K562 (cell line): ENCODE results near the gene SLC35G1. TPM values are rescaled to one million over a fixed set of nuclear protein-coding genes. Genes with fewer than 3 reads are reported as not detected.

Experiments used
- ATAC-seq: fragments of 200-7000 bp; cut with Tn5 transposase; 3 replicates; pipeline ENCODE4 v1.9.1; 2020; ENCODE audit warnings: moderate library complexity
- BruUV-seq: library from RNA; stranded (reverse); fragments of 400-500 nt; replicated peaks from 2 replicates; lab custom pipeline; 2021; lab: Mats Ljungman, UMichigan
- CTCF ChIA-PET: fragments of 300-600 bp; formaldehyde crosslinking; extraction: SDS; loops from one replicate; lab custom pipeline; 2021; ENCODE audit warnings: low intra/inter-chr PET ratio; lab: Yijun Ruan, JAX
- POLR2A ChIA-PET: fragments of 300-600, 350-650 bp; sonication (Branson Sonifier 250); formaldehyde crosslinking; extraction: SDS; loops from one replicate; lab custom pipeline; 2021; ENCODE audit warnings: antibody characterized with exemption, inconsistent platforms; lab: Yijun Ruan, JAX
- DNase-seq, 4 experiments: peaks; one replicate each; pipeline versions ENCODE4 v3.0.0 to v3.0.0-alpha.2; 2011 to 2018; ENCODE audit warnings: low spot score in 3 of 4, mixed read lengths in 3 of 4; ENCODE audit errors: extremely low read depth in 1 of 4
- FAIRE-seq: peaks from 2 replicates; lab custom pipeline; 2011; peaks lifted over from hg19 to GRCh38; lab: Jason Lieb, UNC
- H2AFZ ChIP-seq: 2 replicates; pipeline ENCODE4 v1.6.0; 2011; ENCODE audit warnings: low read depth, low read length, control low read depth, inconsistent platforms
- H3K27ac ChIP-seq: fragments of 200-600 bp; 3 replicates; pipeline ENCODE4 v1.8.0; 2011; ENCODE audit warnings: low read depth, mild to moderate bottlenecking, control low read depth, inconsistent platforms, low read length, moderate library complexity, mixed read lengths; ENCODE audit errors: extremely low read depth
- H3K27me3 ChIP-seq, 2 experiments: fragments of 300-600 bp in 1 of 2; 2 replicates in 1 of 2; 3 replicates in 1 of 2; pipeline versions ENCODE4 v1.6.0 to v1.8.0; 2011; ENCODE audit warnings: inconsistent platforms in 2 of 2, low read length in 2 of 2, mild to moderate bottlenecking in 1 of 2, mixed read lengths in 1 of 2, moderate library complexity in 1 of 2; ENCODE audit not compliant: control insufficient read depth in 2 of 2, insufficient read depth in 2 of 2
- H3K36me3 ChIP-seq: fragments of 300-600 bp; 3 replicates; pipeline ENCODE4 v1.8.0; 2011; ENCODE audit warnings: mild to moderate bottlenecking, low read length, inconsistent platforms; ENCODE audit not compliant: control insufficient read depth, insufficient read depth
- H3K4me1 ChIP-seq, 2 experiments: fragments of 200-600 bp in 1 of 2; replicated peaks in 1 of 2; 2 replicates in 1 of 2; 3 replicates in 1 of 2; pipeline versions ENCODE4 v1.5.1 to v1.8.0; 2011; ENCODE audit warnings: inconsistent platforms in 2 of 2, low read length in 2 of 2, mild to moderate bottlenecking in 1 of 2, mixed read lengths in 1 of 2, moderate library complexity in 1 of 2; ENCODE audit not compliant: control insufficient read depth in 2 of 2, insufficient read depth in 2 of 2
- H3K4me2 ChIP-seq: 2 replicates; pipeline ENCODE4 v1.6.1; 2011; ENCODE audit warnings: low read length, control low read depth, inconsistent platforms, mixed read lengths; ENCODE audit not compliant: insufficient read depth
- H3K4me3 ChIP-seq: fragments of 200-600 bp; sonication (generic), shearing (Covaris generic); 2 replicates; pipeline ENCODE4 v1.5.1; 2016; ENCODE audit warnings: control low read depth, inconsistent platforms
- H3K79me2 ChIP-seq: fragments of 200-600 bp; 3 replicates; pipeline ENCODE4 v1.8.0; 2011; ENCODE audit warnings: low read length, inconsistent platforms; ENCODE audit not compliant: control insufficient read depth, insufficient read depth
- H3K9ac ChIP-seq, 2 experiments: 2 replicates each; pipeline versions ENCODE4 v1.6.0 to v1.6.1; 2011; ENCODE audit warnings: low read depth in 2 of 2, low read length in 2 of 2, control low read depth in 1 of 2, inconsistent platforms in 1 of 2, mild to moderate bottlenecking in 1 of 2, mixed read lengths in 1 of 2; ENCODE audit not compliant: insufficient read depth in 1 of 2
- H3K9me1 ChIP-seq: one replicate; pipeline ENCODE4 v1.6.0; 2011; ENCODE audit warnings: inconsistent platforms, mild to moderate bottlenecking, low read length, moderate library complexity; ENCODE audit not compliant: control insufficient read depth, insufficient read depth
- H3K9me3 ChIP-seq: replicated peaks from 2 replicates; pipeline ENCODE4 v1.5.1; 2011; ENCODE audit warnings: low read depth, low read length, inconsistent platforms; ENCODE audit not compliant: control insufficient read depth, insufficient read depth
- H4K20me1 ChIP-seq: replicated peaks from 2 replicates; pipeline ENCODE4 v1.6.1; 2011; ENCODE audit warnings: low read length, inconsistent platforms, mixed read lengths; ENCODE audit not compliant: control insufficient read depth, insufficient read depth
- NR2C2 ChIP-seq, 2 experiments: fragments of 200-800 bp in 1 of 2; sonication (Bioruptor generic) in 1 of 2; sonication (generic) in 1 of 2; formaldehyde crosslinking in 1 of 2; IDR thresholded peaks; 2 replicates each; pipeline versions ENCODE4 v1.6.1 to v1.8.0; 2016 to 2022; ENCODE audit warnings: mild to moderate bottlenecking in 1 of 2, missing compliant biosample characterization in 1 of 2, missing genetic modification characterization in 1 of 2, missing genetic modification reagents in 1 of 2
- ZNF140 ChIP-seq: fragments of 250-450 bp; sonication (Bioruptor Pico); IDR thresholded peaks from 2 replicates; pipeline ENCODE4 v1.8.0; 2021; ENCODE audit warnings: moderate library complexity, mild to moderate bottlenecking, inconsistent platforms
- WGBS: fragments of 100-300 bp; shearing (Covaris generic); methylation state at CpG from one replicate; pipeline ENCODE4 v1.1.6; 2016; ENCODE audit warnings: low coverage, mixed read lengths; ENCODE audit not compliant: insufficient coverage; ENCODE audit errors: missing lambda C conversion rate; 5-methylcytosine and 5-hydroxymethylcytosine counted together
- in situ Hi-C: fragments of 300-500 bp; cut with MboI; formaldehyde crosslinking; loops from 4 replicates; pipeline ENCODE4 v1.15.0; 2018; ENCODE audit warnings: inconsistent platforms, mixed read lengths
- intact Hi-C: fragments of 100-400 bp; cut with micrococcal nuclease; formaldehyde crosslinking; loops from 2 replicates; pipeline ENCODE4 v1.14.2; 2022
- polyA plus RNA-seq, 8 experiments: library from polyadenylated mRNA; depleted of rRNA in 4 of 8; stranded (reverse) in 5 of 8; unstranded in 3 of 8; fragments of >200 nt; fragmentation: Nextera tagmentation in 2 of 8; fragmentation: Illumina TruSeq in 1 of 8; extraction: Ambion mirVana in 2 of 8; extraction: Trizol in 1 of 8; gene quantifications; 2 replicates each; pipeline versions ENCODE4 v1.2.1 to v1.2.3, GENCODE V29; 2011 to 2014; ENCODE audit warnings: inconsistent platforms in 1 of 8, missing spikeins in 1 of 8
- total RNA-seq, 7 experiments: library from RNA; depleted of rRNA in 6 of 7; stranded (reverse); fragments of >200 nt in 6 of 7; fragmentation: Illumina TruSeq in 2 of 7; extraction: Trizol in 2 of 7; gene quantifications; 2 replicates each; pipeline versions ENCODE4 v1.2.1 to v1.2.3, GENCODE V29; 2011 to 2021; ENCODE audit warnings: low replicate concordance in 1 of 7
- TF ChIP-seq, protein P1 (sequence below), 2 experiments: fragments of 450-650 bp; IDR thresholded peaks; 2 replicates each; pipeline ENCODE4 v1.6.1; 2018; ENCODE audit warnings: mild to moderate bottlenecking in 2 of 2, low read depth in 1 of 2; ENCODE audit not compliant: partially characterized antibody in 2 of 2
- TF ChIP-seq, protein P2 (sequence below): sonication (generic); formaldehyde crosslinking; IDR thresholded peaks from 2 replicates; pipeline ENCODE4 v1.8.0; 2023; ENCODE audit warnings: mild to moderate bottlenecking, missing genetic modification reagents
- TF ChIP-seq, protein P3 (sequence below): fragments of 250-450 bp; sonication (Bioruptor Pico); IDR thresholded peaks from 2 replicates; pipeline ENCODE4 v1.8.0; 2021; ENCODE audit warnings: borderline replicate concordance, mild to moderate bottlenecking, moderate library complexity; ENCODE audit not compliant: poor library complexity, severe bottlenecking
- TF ChIP-seq, protein P4 (sequence below): IDR thresholded peaks from 3 replicates; pipeline ENCODE4 v1.6.1; 2011; ENCODE audit warnings: borderline replicate concordance, mild to moderate bottlenecking, moderate library complexity; ENCODE audit not compliant: insufficient read length; ENCODE audit errors: extremely low read depth

SLC35G1 gene
- total and polyA plus RNA-seq, 9 of the 15 experiments (the other 6 are each of a cell fraction or from before 2014, with no cell fraction given): 0.76 to 8.5 (median 4.9) TPM

- POLR2A ChIA-PET: no interaction called here
- no peak overlapping the region for H3K27ac ChIP-seq
- ATAC-seq (no peak), FAIRE-seq (no peak), DNase-seq (no peak)
- H3K9ac ChIP-seq: no peak overlapping the region
- H3K9me1 ChIP-seq: no peaks in the 10 kb centered on the region
- H2AFZ ChIP-seq: no peak overlapping the region
- intact Hi-C loops (no loop called here), in situ Hi-C loops (no loop called here)
- no TSS peak for BruUV-seq
- H3K4me2 ChIP-seq: no peak overlapping the region
- WGBS: 0% methylated on average over 4 of the region's 4 CpGs
- H3K36me3 ChIP-seq: no peaks in the 10 kb centered on the region
- H3K79me2 ChIP-seq: no peaks in the 10 kb centered on the region
- no peaks in the 10 kb centered on the region; a peak in 2 of 5 replicates for H3K27me3 ChIP-seq
- no peaks in the 10 kb centered on the region for H4K20me1 ChIP-seq
- CTCF ChIA-PET: no interaction called here
- no peaks in the 10 kb centered on the region for H3K4me1 ChIP-seq
- no peaks in the 10 kb centered on the region for H3K9me3 ChIP-seq
- no peak overlapping the region for H3K4me3 ChIP-seq
- TF ChIP-seq ZNF140: no peak
- TF ChIP-seq, protein P1, sequence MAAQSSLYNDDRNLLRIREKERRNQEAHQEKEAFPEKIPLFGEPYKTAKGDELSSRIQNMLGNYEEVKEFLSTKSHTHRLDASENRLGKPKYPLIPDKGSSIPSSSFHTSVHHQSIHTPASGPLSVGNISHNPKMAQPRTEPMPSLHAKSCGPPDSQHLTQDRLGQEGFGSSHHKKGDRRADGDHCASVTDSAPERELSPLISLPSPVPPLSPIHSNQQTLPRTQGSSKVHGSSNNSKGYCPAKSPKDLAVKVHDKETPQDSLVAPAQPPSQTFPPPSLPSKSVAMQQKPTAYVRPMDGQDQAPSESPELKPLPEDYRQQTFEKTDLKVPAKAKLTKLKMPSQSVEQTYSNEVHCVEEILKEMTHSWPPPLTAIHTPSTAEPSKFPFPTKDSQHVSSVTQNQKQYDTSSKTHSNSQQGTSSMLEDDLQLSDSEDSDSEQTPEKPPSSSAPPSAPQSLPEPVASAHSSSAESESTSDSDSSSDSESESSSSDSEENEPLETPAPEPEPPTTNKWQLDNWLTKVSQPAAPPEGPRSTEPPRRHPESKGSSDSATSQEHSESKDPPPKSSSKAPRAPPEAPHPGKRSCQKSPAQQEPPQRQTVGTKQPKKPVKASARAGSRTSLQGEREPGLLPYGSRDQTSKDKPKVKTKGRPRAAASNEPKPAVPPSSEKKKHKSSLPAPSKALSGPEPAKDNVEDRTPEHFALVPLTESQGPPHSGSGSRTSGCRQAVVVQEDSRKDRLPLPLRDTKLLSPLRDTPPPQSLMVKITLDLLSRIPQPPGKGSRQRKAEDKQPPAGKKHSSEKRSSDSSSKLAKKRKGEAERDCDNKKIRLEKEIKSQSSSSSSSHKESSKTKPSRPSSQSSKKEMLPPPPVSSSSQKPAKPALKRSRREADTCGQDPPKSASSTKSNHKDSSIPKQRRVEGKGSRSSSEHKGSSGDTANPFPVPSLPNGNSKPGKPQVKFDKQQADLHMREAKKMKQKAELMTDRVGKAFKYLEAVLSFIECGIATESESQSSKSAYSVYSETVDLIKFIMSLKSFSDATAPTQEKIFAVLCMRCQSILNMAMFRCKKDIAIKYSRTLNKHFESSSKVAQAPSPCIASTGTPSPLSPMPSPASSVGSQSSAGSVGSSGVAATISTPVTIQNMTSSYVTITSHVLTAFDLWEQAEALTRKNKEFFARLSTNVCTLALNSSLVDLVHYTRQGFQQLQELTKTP (IDR thresholded peaks at IDR 0.05; ENCODE audit: low read depth in 1 of 2, partially characterized antibody in 2 of 2): no peak
- TF ChIP-seq, protein P2, sequence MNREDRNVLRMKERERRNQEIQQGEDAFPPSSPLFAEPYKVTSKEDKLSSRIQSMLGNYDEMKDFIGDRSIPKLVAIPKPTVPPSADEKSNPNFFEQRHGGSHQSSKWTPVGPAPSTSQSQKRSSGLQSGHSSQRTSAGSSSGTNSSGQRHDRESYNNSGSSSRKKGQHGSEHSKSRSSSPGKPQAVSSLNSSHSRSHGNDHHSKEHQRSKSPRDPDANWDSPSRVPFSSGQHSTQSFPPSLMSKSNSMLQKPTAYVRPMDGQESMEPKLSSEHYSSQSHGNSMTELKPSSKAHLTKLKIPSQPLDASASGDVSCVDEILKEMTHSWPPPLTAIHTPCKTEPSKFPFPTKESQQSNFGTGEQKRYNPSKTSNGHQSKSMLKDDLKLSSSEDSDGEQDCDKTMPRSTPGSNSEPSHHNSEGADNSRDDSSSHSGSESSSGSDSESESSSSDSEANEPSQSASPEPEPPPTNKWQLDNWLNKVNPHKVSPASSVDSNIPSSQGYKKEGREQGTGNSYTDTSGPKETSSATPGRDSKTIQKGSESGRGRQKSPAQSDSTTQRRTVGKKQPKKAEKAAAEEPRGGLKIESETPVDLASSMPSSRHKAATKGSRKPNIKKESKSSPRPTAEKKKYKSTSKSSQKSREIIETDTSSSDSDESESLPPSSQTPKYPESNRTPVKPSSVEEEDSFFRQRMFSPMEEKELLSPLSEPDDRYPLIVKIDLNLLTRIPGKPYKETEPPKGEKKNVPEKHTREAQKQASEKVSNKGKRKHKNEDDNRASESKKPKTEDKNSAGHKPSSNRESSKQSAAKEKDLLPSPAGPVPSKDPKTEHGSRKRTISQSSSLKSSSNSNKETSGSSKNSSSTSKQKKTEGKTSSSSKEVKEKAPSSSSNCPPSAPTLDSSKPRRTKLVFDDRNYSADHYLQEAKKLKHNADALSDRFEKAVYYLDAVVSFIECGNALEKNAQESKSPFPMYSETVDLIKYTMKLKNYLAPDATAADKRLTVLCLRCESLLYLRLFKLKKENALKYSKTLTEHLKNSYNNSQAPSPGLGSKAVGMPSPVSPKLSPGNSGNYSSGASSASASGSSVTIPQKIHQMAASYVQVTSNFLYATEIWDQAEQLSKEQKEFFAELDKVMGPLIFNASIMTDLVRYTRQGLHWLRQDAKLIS: no peak
- TF ChIP-seq, protein P3, sequence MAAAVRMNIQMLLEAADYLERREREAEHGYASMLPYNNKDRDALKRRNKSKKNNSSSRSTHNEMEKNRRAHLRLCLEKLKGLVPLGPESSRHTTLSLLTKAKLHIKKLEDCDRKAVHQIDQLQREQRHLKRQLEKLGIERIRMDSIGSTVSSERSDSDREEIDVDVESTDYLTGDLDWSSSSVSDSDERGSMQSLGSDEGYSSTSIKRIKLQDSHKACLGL (CRISPR knock-in tag): no peak
- no peak for TF ChIP-seq NR2C2 (CRISPR knock-in tag; IDR thresholded peaks at IDR 0.05)
- no peak for TF ChIP-seq NR2C2 (tag; IDR thresholded peaks at IDR 0.05)
- TF ChIP-seq, protein P4, sequence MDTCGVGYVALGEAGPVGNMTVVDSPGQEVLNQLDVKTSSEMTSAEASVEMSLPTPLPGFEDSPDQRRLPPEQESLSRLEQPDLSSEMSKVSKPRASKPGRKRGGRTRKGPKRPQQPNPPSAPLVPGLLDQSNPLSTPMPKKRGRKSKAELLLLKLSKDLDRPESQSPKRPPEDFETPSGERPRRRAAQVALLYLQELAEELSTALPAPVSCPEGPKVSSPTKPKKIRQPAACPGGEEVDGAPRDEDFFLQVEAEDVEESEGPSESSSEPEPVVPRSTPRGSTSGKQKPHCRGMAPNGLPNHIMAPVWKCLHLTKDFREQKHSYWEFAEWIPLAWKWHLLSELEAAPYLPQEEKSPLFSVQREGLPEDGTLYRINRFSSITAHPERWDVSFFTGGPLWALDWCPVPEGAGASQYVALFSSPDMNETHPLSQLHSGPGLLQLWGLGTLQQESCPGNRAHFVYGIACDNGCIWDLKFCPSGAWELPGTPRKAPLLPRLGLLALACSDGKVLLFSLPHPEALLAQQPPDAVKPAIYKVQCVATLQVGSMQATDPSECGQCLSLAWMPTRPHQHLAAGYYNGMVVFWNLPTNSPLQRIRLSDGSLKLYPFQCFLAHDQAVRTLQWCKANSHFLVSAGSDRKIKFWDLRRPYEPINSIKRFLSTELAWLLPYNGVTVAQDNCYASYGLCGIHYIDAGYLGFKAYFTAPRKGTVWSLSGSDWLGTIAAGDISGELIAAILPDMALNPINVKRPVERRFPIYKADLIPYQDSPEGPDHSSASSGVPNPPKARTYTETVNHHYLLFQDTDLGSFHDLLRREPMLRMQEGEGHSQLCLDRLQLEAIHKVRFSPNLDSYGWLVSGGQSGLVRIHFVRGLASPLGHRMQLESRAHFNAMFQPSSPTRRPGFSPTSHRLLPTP: no peak
These were observed 41.2 kb upstream of the SLC35G1 start for GRCh38 chr10:93852476-93853095.
